WERI-Rb-1 (cell line): Measurements from ENCODE around the gene GPRC5A.

ENCODE experiments used
- DNase-seq: peaks from one replicate; pipeline ENCODE4 v3.0.0-alpha.2; 2020
- H3K27ac ChIP-seq: fragments of 250-450 bp; sonication (Bioruptor Pico); 2 replicates; pipeline ENCODE4 v1.5.1; 2020; ENCODE audit warnings: mild to moderate bottlenecking, moderate library complexity
- H3K27me3 ChIP-seq: fragments of 250-450 bp; sonication (Bioruptor Pico); 2 replicates; pipeline ENCODE4 v1.5.1; 2021; ENCODE audit warnings: mild to moderate bottlenecking, low read depth, moderate library complexity; ENCODE audit not compliant: insufficient read depth, severe bottlenecking
- H3K36me3 ChIP-seq: fragments of 250-450 bp; sonication (Bioruptor Pico); 2 replicates; pipeline ENCODE4 v1.5.1; 2020; ENCODE audit warnings: mild to moderate bottlenecking, moderate library complexity
- H3K4me3 ChIP-seq: 2 replicates; pipeline ENCODE4 v1.5.1; 2011; ENCODE audit warnings: low read depth, mild to moderate bottlenecking, control low read depth, low read length
- H3K9me3 ChIP-seq: fragments of 250-450 bp; sonication (Bioruptor Pico); 2 replicates; pipeline ENCODE4 v1.5.1; 2021; ENCODE audit warnings: mild to moderate bottlenecking, moderate library complexity; ENCODE audit not compliant: severe bottlenecking
- TF ChIP-seq, protein P1 (sequence below): IDR thresholded peaks from 2 replicates; pipeline ENCODE4 v1.5.1; 2011; ENCODE audit warnings: low read depth, mild to moderate bottlenecking, control low read depth, inconsistent platforms, low read length

Gene GPRC5A

DNA sequence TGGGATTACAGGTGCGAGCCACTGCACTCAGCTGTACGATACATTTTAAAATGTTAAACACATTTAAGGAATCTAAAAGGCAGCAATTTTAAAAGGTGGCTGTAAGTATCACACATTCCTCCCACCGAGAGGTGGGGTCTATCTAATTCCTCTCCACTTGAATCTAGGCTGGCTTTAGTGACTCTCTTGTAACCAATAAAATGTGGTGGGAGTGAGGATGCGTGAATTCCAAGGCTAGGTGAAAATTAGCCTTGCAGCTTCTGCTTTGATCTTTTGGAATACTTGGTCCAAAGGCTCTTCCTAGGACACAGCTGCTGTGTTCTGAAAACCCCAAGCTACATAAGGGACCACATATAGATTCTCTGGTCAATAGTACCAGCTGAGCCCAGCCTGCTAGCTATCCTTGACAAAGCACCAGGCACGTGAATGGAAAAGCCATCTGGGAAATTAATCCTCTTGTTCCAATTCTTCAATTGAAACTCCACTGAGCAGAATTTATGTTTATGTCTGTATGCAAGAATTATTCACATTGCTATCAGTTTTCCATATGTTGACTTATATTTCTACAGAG is 69.4 kb downstream of the GPRC5A start:
- H3K36me3 ChIP-seq = no peaks in the 10 kb centered on the region
- no peaks in the 10 kb centered on the region for H3K9me3 ChIP-seq
- no peaks in the 10 kb centered on the region for H3K27me3 ChIP-seq
- TF ChIP-seq, protein P1, sequence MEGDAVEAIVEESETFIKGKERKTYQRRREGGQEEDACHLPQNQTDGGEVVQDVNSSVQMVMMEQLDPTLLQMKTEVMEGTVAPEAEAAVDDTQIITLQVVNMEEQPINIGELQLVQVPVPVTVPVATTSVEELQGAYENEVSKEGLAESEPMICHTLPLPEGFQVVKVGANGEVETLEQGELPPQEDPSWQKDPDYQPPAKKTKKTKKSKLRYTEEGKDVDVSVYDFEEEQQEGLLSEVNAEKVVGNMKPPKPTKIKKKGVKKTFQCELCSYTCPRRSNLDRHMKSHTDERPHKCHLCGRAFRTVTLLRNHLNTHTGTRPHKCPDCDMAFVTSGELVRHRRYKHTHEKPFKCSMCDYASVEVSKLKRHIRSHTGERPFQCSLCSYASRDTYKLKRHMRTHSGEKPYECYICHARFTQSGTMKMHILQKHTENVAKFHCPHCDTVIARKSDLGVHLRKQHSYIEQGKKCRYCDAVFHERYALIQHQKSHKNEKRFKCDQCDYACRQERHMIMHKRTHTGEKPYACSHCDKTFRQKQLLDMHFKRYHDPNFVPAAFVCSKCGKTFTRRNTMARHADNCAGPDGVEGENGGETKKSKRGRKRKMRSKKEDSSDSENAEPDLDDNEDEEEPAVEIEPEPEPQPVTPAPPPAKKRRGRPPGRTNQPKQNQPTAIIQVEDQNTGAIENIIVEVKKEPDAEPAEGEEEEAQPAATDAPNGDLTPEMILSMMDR = no peak
- H3K4me3 ChIP-seq = no peak overlapping the region
- DNase-seq = no peak
- H3K27ac ChIP-seq = no peak overlapping the region

DNA sequence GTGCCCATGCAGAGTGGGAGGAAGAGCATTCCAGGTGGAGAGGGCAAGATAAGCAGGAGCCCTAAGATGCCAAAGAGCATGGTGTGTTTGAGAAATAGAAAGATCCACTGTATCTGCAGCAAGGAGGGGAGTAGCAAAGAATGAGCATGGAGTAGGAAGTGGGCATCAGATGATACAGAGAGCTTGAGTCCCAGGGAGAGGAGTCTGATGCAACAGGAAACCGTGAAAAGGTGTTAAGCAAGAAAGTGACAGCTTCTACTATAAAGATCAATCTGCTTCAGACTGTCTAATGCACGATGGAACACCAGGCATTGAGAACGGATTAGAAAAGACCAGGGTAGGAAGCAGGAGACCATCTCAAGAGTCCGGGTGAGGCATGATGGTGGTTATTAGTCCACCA is 72.9 kb downstream of the GPRC5A start:
- DNase-seq = no peak
- no peak overlapping the region for H3K4me3 ChIP-seq

GRCh38 chr12:12965836-12966235 is 74.5 kb downstream of the GPRC5A start:
- TF ChIP-seq, protein P1 = no peak
- H3K4me3 ChIP-seq = no peak overlapping the region
- no peaks in the 10 kb centered on the region for H3K9me3 ChIP-seq
- DNase-seq = no peak
- H3K36me3 ChIP-seq = no peaks in the 10 kb centered on the region
- no peaks in the 10 kb centered on the region for H3K27me3 ChIP-seq
- H3K27ac ChIP-seq = no peak overlapping the region

More for the DNA sequence above, 72.9 kb downstream of the GPRC5A start:
- no peaks in the 10 kb centered on the region for H3K36me3 ChIP-seq
- TF ChIP-seq, protein P1 = no peak
- no peaks in the 10 kb centered on the region for H3K27me3 ChIP-seq
- H3K27ac ChIP-seq = no peak overlapping the region
- no peaks in the 10 kb centered on the region for H3K9me3 ChIP-seq
